Mesenchymal stem cell (in vitro differentiated cells and primary cell): ENCODE results near the gene KIRREL2.
A peak's percentile ranks its signal among the peaks of the same experiment; 100 is the strongest.

ENCODE experiments used
- DNase-seq: peaks from one replicate; pipeline ENCODE4 v3.0.0-alpha.2; 2013
- H2AFZ ChIP-seq: one replicate; pipeline ENCODE4 v1.6.1; 2013; ENCODE audit warnings: low read depth, mild to moderate bottlenecking, control low read depth, inconsistent platforms, low read length, moderate library complexity
- H2AK5ac ChIP-seq: 2 replicates; pipeline ENCODE4 v1.6.1; 2013; ENCODE audit warnings: low read length, moderate library complexity, mild to moderate bottlenecking, inconsistent platforms; ENCODE audit not compliant: severe bottlenecking
- H2BK120ac ChIP-seq: one replicate; pipeline ENCODE4 v1.6.1; 2013; ENCODE audit warnings: low read depth, mild to moderate bottlenecking, inconsistent platforms, low read length, moderate library complexity
- H2BK12ac ChIP-seq, 2 experiments: one replicate each; pipeline ENCODE4 v1.6.1; 2013; ENCODE audit warnings: inconsistent platforms in 2 of 2, low read length in 2 of 2, mild to moderate bottlenecking in 2 of 2, moderate library complexity in 2 of 2, control low read depth in 1 of 2
- H2BK15ac ChIP-seq: one replicate; pipeline ENCODE4 v1.6.1; 2013; ENCODE audit warnings: mild to moderate bottlenecking, low read depth, inconsistent platforms; ENCODE audit not compliant: poor library complexity, severe bottlenecking
- H2BK5ac ChIP-seq: 2 replicates; pipeline ENCODE4 v1.6.1; 2013; ENCODE audit warnings: low read depth, mild to moderate bottlenecking, low read length, control low read depth, inconsistent platforms; ENCODE audit not compliant: poor library complexity, severe bottlenecking
- H3K14ac ChIP-seq, 2 experiments: one replicate each; pipeline ENCODE4 v1.6.1; 2013; ENCODE audit warnings: inconsistent platforms in 2 of 2, low read length in 2 of 2, control low read depth in 1 of 2, mild to moderate bottlenecking in 1 of 2, moderate library complexity in 1 of 2
- H3K18ac ChIP-seq, 2 experiments: one replicate each; pipeline ENCODE4 v1.6.1; 2013; ENCODE audit warnings: inconsistent platforms in 2 of 2, low read length in 2 of 2, control low read depth in 1 of 2, low read depth in 1 of 2, mild to moderate bottlenecking in 1 of 2
- H3K23ac ChIP-seq, 2 experiments: one replicate each; pipeline ENCODE4 v1.6.1; 2013; ENCODE audit warnings: inconsistent platforms in 2 of 2, low read length in 2 of 2, mild to moderate bottlenecking in 2 of 2, moderate library complexity in 2 of 2, control low read depth in 1 of 2
- H3K27ac ChIP-seq: 2 replicates; pipeline ENCODE4 v1.5.1; 2013; ENCODE audit warnings: mild to moderate bottlenecking, moderate library complexity, low read length, control low read depth, inconsistent platforms; ENCODE audit not compliant: poor library complexity, severe bottlenecking
- H3K27me3 ChIP-seq, 2 experiments: 2 replicates each; pipeline versions ENCODE4 v1.6.1 to v1.7.0; 2013; ENCODE audit warnings: low read length in 2 of 2, mild to moderate bottlenecking in 2 of 2, moderate library complexity in 2 of 2, control low read depth in 1 of 2, inconsistent platforms in 1 of 2; ENCODE audit not compliant: control insufficient read depth in 1 of 2, insufficient read depth in 1 of 2
- H3K36me3 ChIP-seq, 2 experiments: 2 replicates each; pipeline versions ENCODE4 v1.6.1 to v1.7.0; 2013; ENCODE audit warnings: low read length in 2 of 2, control low read depth in 1 of 2, inconsistent platforms in 1 of 2, low read depth in 1 of 2, mild to moderate bottlenecking in 1 of 2; ENCODE audit not compliant: insufficient read depth in 2 of 2, control insufficient read depth in 1 of 2
- H3K4ac ChIP-seq, 2 experiments: one replicate each; pipeline ENCODE4 v1.6.1; 2013; ENCODE audit warnings: inconsistent platforms in 2 of 2, low read length in 2 of 2, mild to moderate bottlenecking in 2 of 2, moderate library complexity in 2 of 2, control low read depth in 1 of 2, low read depth in 1 of 2
- H3K4me1 ChIP-seq: 2 replicates; pipeline ENCODE4 v1.6.1; 2013; ENCODE audit warnings: low read depth, low read length, control low read depth; ENCODE audit not compliant: control insufficient read depth, insufficient read depth
- H3K4me2 ChIP-seq: 2 replicates; pipeline ENCODE4 v1.6.1; 2013; ENCODE audit warnings: low read length, mild to moderate bottlenecking, inconsistent platforms; ENCODE audit not compliant: poor library complexity, severe bottlenecking
- H3K4me3 ChIP-seq, 2 experiments: 2 replicates each; pipeline versions ENCODE4 v1.5.1 to v1.7.0; 2013; ENCODE audit warnings: low read length in 2 of 2, mild to moderate bottlenecking in 2 of 2, control low read depth in 1 of 2, low read depth in 1 of 2; ENCODE audit not compliant: insufficient read depth in 1 of 2
- H3K79me1 ChIP-seq: replicated peaks from 2 replicates; pipeline ENCODE4 v1.6.1; 2013; ENCODE audit warnings: mild to moderate bottlenecking, control low read depth, low read length, inconsistent platforms; ENCODE audit not compliant: poor library complexity, severe bottlenecking
- H3K9ac ChIP-seq: 2 replicates; pipeline ENCODE4 v1.7.0; 2013; ENCODE audit warnings: mild to moderate bottlenecking, low read length, moderate library complexity
- H3K9me3 ChIP-seq: 2 replicates; pipeline ENCODE4 v1.7.0; 2013; ENCODE audit warnings: mild to moderate bottlenecking, low read length; ENCODE audit not compliant: control insufficient read depth
- H4K8ac ChIP-seq: one replicate; pipeline ENCODE4 v1.6.1; 2013; ENCODE audit warnings: inconsistent platforms, mild to moderate bottlenecking, low read length, moderate library complexity
- H4K91ac ChIP-seq: one replicate; pipeline ENCODE4 v1.6.1; 2013; ENCODE audit warnings: mild to moderate bottlenecking, low read length, inconsistent platforms
- WGBS: methylation state at CpG from one replicate; pipeline ENCODE4 v1.1.7; 2013; ENCODE audit warnings: mixed read lengths; 5-methylcytosine and 5-hydroxymethylcytosine counted together

Gene KIRREL2

DNA sequence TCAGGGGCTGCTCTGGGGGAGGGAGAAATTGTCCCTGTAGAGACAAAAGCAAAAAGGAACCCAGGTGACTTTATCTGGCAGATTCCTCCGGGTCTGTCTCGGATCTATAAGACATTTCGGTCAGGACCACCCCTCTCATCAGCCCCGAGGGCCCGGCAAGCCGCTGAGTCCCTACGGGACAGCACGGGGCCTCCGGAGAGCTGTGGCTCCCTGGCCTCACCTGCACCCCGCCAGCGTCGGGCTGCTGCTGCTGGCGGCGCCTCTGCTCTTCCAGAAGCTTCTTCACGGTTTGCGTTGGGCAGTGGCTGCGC is 41.7 kb downstream of the KIRREL2 start:
- Histone ChIP-seq H2AFZ (peak overlapping the region; percentile 87), H3K36me3 (peaks cover 31 to 35% of the 10 kb centered on the region in 2 experiments), H3K14ac (no peak overlapping the region), H3K23ac (no peak overlapping the region), H2BK5ac (no peak overlapping the region), H3K4me3 (peak overlapping the region; percentile 61 to 93), H3K27me3 (no peaks in the 10 kb centered on the region), H3K9me3 (no peaks in the 10 kb centered on the region), H2AK5ac (no peak overlapping the region), H3K9ac (peak overlapping the region; percentile 92), H3K4ac (peak overlapping the region; percentile 81 to 91), H4K8ac (peak overlapping the region; percentile 84), H3K4me2 (peak overlapping the region; percentile 99), H2BK15ac (peak overlapping the region; percentile 84), H4K91ac (peak overlapping the region; percentile 30), H2BK120ac (no peak overlapping the region), H3K4me1 (peaks cover 25% of the 10 kb centered on the region), H3K79me1 (peaks cover 33% of the 10 kb centered on the region), H2BK12ac (no peak overlapping the region), H3K18ac (peak overlapping the region; percentile 67 to 76), H3K27ac (no peak overlapping the region)
- 38% methylated on average over 17 of the region's 17 CpGs for WGBS
- no peak for DNase-seq

DNA sequence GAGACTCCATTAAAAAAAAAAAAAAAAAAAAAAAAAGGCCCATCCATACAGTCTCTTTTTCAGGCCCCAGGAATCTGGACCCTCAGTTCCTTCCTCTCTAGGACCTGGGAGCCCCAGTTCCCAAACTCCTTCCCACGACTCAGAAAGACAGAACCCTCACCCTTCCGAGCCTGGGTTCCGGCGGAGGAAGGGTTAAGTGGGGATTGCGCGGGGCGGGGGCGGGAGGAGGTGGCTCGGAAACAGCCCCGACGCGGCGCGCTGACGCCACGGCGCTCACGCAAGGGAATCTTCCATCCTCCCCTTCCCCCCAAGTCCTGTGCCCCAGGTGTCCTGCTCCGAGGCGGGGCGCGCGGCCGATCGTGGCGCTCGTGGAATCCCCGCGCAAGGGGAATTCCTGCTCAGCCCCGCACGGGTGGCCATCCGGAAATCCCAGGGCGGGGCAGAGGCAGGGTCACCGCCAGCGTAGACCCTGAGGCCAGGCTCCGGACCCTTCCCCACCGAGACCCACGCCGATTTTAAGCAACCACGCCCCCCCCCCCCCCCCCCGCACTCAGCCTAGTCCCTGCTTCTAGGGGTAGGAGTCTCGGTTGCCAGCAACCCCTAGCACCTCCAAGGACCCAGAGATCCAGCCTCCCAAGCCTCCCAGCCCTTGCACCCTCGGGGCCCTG is 43.0 kb downstream of the KIRREL2 start:
- peaks cover 30% of the 10 kb centered on the region for H3K79me1 ChIP-seq
- H3K4me1 ChIP-seq = peaks cover 31% of the 10 kb centered on the region
- peak overlapping the region; percentile 61 for H2BK15ac ChIP-seq
- no peaks in the 10 kb centered on the region for H3K27me3 ChIP-seq
- H3K4ac ChIP-seq = peak overlapping the region in 1 of 2 experiments; percentile 91
- peak overlapping the region; percentile 92 for H3K9ac ChIP-seq
- peak overlapping the region; percentile 59 for H3K27ac ChIP-seq
- H2BK120ac ChIP-seq = no peak overlapping the region
- peak overlapping the region; percentile 46 for H2BK5ac ChIP-seq
- DNase-seq = peak; percentile 89
- H3K4me2 ChIP-seq = peak overlapping the region; percentile 99
- peak overlapping the region; percentile 37 to 81 for H3K18ac ChIP-seq
- H3K14ac ChIP-seq = peak overlapping the region in 1 of 2 experiments; percentile 79
- H3K9me3 ChIP-seq = no peaks in the 10 kb centered on the region
- under 1% methylated on average over 29 of the region's 43 CpGs for WGBS
- peak overlapping the region; percentile 72 for H2AFZ ChIP-seq
- H3K36me3 ChIP-seq = peaks cover 24 to 25% of the 10 kb centered on the region in 2 experiments
- H3K4me3 ChIP-seq = peak overlapping the region; percentile 61 to 93
- H2BK12ac ChIP-seq = peak overlapping the region in 1 of 2 experiments; percentile 54
- H2AK5ac ChIP-seq = no peak overlapping the region
- H4K8ac ChIP-seq = no peak overlapping the region
- no peak overlapping the region for H4K91ac ChIP-seq
- no peak overlapping the region for H3K23ac ChIP-seq

DNA sequence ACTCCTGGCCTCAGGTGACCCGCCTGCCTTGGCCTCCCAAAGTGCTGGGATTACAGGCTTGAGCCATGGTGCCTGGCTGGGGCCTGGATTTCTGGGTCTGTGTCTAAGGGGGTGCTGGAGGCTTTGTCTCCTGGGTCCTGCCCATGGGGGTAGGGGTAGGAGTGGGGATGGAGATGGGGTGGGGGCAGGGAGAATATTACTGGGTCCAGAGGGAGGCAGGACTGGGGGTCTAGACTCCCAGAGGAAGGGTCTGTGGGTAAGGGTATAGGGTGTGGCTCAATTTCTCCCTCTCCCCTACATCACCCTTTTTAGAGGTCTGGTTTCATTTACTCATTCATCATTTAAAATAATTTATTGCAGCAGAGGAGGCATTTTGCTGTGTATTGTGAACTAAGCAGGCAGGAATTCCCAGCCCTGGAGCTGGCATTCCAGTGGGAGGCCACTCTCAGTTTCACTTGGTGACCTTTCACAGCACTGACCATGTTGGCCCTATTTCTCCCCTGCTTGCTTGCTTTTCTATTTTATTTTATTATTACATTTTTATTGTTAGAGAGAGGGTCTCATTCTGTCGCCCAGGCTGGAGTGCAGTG is 44.4 kb downstream of the KIRREL2 start:
- Histone ChIP-seq H3K27me3 (no peaks in the 10 kb centered on the region), H4K91ac (peak overlapping the region; percentile 69)

DNA sequence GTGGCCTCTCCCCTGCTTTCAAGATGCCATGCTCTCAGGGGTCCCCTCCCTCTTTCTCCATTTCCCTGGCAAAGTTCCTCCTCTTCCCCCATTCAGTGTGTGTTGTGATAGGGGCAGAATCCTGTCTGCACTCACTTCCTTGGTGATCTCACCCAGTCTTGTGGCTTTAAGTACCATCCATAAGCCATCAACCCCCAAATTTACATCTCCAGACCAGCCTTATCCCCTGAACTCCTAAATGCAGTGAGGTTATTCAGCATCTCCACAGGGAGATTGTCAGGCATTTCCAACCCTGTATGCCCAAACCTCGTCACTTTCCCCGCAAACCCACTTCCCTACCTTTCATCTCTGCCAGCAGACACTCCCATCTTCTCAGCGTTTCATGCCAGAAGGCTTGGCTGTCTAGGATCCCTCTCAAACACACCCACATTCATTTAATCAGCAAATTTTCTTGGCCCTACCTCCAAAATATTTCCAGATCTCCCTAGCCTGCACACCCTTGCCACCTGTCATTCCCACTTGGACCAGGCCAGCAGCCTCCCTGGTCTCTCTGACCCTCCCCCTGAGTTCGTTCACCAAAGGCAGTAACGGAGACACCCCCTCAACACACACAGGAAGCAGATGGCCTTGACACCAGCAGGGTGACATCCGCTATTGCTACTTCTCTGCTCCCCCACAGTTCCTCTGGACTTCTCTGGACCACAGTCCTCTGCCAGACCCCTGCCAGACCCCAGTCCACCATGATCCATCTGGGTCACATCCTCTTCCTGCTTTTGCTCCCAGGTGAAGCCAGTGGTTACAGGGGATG is 45.3 kb downstream of the KIRREL2 start, which contains the start of gene HCST:
HCST (plus strand) TSS at position 676 of the 808 bp plus-strand sequence; CDS start at position 741, 65 bp downstream.
- Histone ChIP-seq H3K4me1 (peaks cover 31% of the 10 kb centered on the region), H2AK5ac (peak within 1 kb of the TSS; percentile 62), H4K91ac (peak within 1 kb of the TSS; percentile 69), H2BK12ac (peak within 1 kb of the TSS; percentile 79 to 88), H3K4ac (peak within 1 kb of the TSS; percentile 46 to 95), H3K23ac (peak within 1 kb of the TSS in 1 of 2 experiments; percentile 5), H4K8ac (peak within 1 kb of the TSS; percentile 95), H2AFZ (peak within 1 kb of the TSS; percentile 29), H3K79me1 (peaks cover 18% of the 10 kb centered on the region), H3K18ac (peak within 1 kb of the TSS; percentile 87 to 89), H3K4me2 (peak within 1 kb of the TSS; percentile 63), H3K36me3 (peaks cover 5 to 7% of the 10 kb centered on the region in 2 experiments), H3K9me3 (no peaks in the 10 kb centered on the region), H3K27me3 (no peaks in the 10 kb centered on the region), H2BK15ac (peak within 1 kb of the TSS; percentile 62), H3K27ac (peak within 1 kb of the TSS; percentile 48), H2BK5ac (no peak within 1 kb of the TSS), H3K9ac (peak within 1 kb of the TSS; percentile 92), H2BK120ac (peak within 1 kb of the TSS; percentile 62), H3K14ac (no peak within 1 kb of the TSS), H3K4me3 (peak within 1 kb of the TSS; percentile 37 to 93)
- WGBS = 42% methylated on average over 6 of the region's 6 CpGs
- no peak for DNase-seq

More for the DNA sequence above, 44.4 kb downstream of the KIRREL2 start:
- Histone ChIP-seq H3K4me2 (no peak overlapping the region), H3K9ac (peak overlapping the region; percentile 92), H3K23ac (no peak overlapping the region), H3K79me1 (peaks cover 26% of the 10 kb centered on the region), H3K4ac (no peak overlapping the region), H2BK12ac (no peak overlapping the region), H3K36me3 (peaks cover 13 to 16% of the 10 kb centered on the region in 2 experiments), H2AFZ (no peak overlapping the region), H2BK15ac (no peak overlapping the region), H2BK5ac (no peak overlapping the region), H2AK5ac (no peak overlapping the region), H4K8ac (peak overlapping the region; percentile 93), H3K18ac (no peak overlapping the region), H3K9me3 (no peaks in the 10 kb centered on the region), H3K27ac (peak overlapping the region; percentile 48), H3K4me3 (peak overlapping the region in 1 of 2 experiments; percentile 93), H3K4me1 (peaks cover 31% of the 10 kb centered on the region), H2BK120ac (no peak overlapping the region), H3K14ac (no peak overlapping the region)
- DNase-seq = peak; percentile 68
- 72% methylated on average over 2 of the region's 2 CpGs for WGBS
